ENCODE results near the gene SPACA6.
"Not testable (repeated sequence)": the region's sequence is repeated elsewhere in the genome, so short reads cannot be mapped to it uniquely, and the experiment has no call there.

Gene SPACA6

GRCh38 chr19:51675911-51676565, 17.1 kb upstream of the SPACA6 start:
- DNase-seq (ENCODE audit: low read depth); H3K4me3 ChIP-seq (ENCODE audit: control insufficient read depth, low read depth, low read length): not testable (repeated sequence)
- TF ChIP-seq CTCF (IDR thresholded peaks at IDR 0.05; ENCODE audit: control insufficient read depth, insufficient read depth, low read depth, low read length, missing control alignments): peak; percentile 43

- TF ChIP-seq CTCF (IDR thresholded peaks at IDR 0.05; ENCODE audit: control insufficient read depth, insufficient read depth, low read depth, low read length, missing control alignments): no peak
- DNase-seq (ENCODE audit: low read depth): no peak
- no peak overlapping the region for H3K4me3 ChIP-seq (ENCODE audit: control insufficient read depth, low read depth, low read length)
These were observed 16.5 kb upstream of the SPACA6 start for GRCh38 chr19:51676566-51677083.

- no peak overlapping the region for H3K4me3 ChIP-seq (ENCODE audit: control insufficient read depth, low read depth, low read length)
- TF ChIP-seq CTCF (IDR thresholded peaks at IDR 0.05; ENCODE audit: control insufficient read depth, insufficient read depth, low read depth, low read length, missing control alignments): no peak
These were observed 12.7 kb upstream of the SPACA6 start for GRCh38 chr19:51680474-51680873.

GRCh38 chr19:51681286-51681941, 11.7 kb upstream of the SPACA6 start:
- TF ChIP-seq CTCF (IDR thresholded peaks at IDR 0.05; ENCODE audit: control insufficient read depth, insufficient read depth, low read depth, low read length, missing control alignments): no peak
- DNase-seq (ENCODE audit: low read depth): no peak
- H3K4me3 ChIP-seq (ENCODE audit: control insufficient read depth, low read depth, low read length): no peak overlapping the region

More at GRCh38 chr19:51680474-51680873, 12.7 kb upstream of the SPACA6 start:
- DNase-seq (ENCODE audit: low read depth): no peak

- DNase-seq (ENCODE audit: low read depth): no peak
- no peak for TF ChIP-seq CTCF (IDR thresholded peaks at IDR 0.05; ENCODE audit: control insufficient read depth, insufficient read depth, low read depth, low read length, missing control alignments)
- no peak overlapping the region for H3K4me3 ChIP-seq (ENCODE audit: control insufficient read depth, low read depth, low read length)
These were observed 7.0 kb upstream of the SPACA6 start for GRCh38 chr19:51686171-51686570.

- TF ChIP-seq CTCF (IDR thresholded peaks at IDR 0.05; ENCODE audit: control insufficient read depth, insufficient read depth, low read depth, low read length, missing control alignments): no peak
- DNase-seq (ENCODE audit: low read depth): no peak
- peak overlapping the region; percentile 92 for H3K4me3 ChIP-seq (ENCODE audit: control insufficient read depth, low read depth, low read length)
These were observed 5.1 kb upstream of the SPACA6 start for GRCh38 chr19:51687791-51688670.
